HCT116 (cell line): ENCODE measurements around the gene LYL1.

Source experiments
- CEBPB ChIP-seq: IDR thresholded peaks from 2 replicates; pipeline ENCODE4 v1.6.1; 2012; ENCODE audit warnings: low read depth
- ELF1 ChIP-seq: IDR thresholded peaks from 2 replicates; pipeline ENCODE4 v1.6.1; 2012; ENCODE audit warnings: low read depth, borderline replicate concordance
- EZH2 ChIP-seq: fragments of 200-600 bp; sonication (generic); IDR thresholded peaks from 2 replicates; pipeline ENCODE4 v1.6.1; 2017; ENCODE audit warnings: antibody characterized with exemption, mixed run types
- JUND ChIP-seq: IDR thresholded peaks from 2 replicates; pipeline ENCODE4 v1.6.1; 2012
- POLR2A ChIP-seq: IDR thresholded peaks from 2 replicates; pipeline ENCODE4 v1.7.0; 2011; ENCODE audit warnings: borderline replicate concordance; ENCODE audit not compliant: insufficient read depth, insufficient read length; ENCODE audit errors: extremely low read depth
- POLR2AphosphoS5 ChIP-seq: IDR thresholded peaks from 2 replicates; pipeline ENCODE4 v1.6.1; 2011; ENCODE audit warnings: mild to moderate bottlenecking, low read depth, low read length, moderate library complexity
- RAD21 ChIP-seq: IDR thresholded peaks from 2 replicates; pipeline ENCODE4 v1.6.1; 2012; ENCODE audit warnings: low read depth, mild to moderate bottlenecking
- REST ChIP-seq: IDR thresholded peaks from 2 replicates; pipeline ENCODE4 v1.6.1; 2012; ENCODE audit warnings: low read depth
- SIN3A ChIP-seq: IDR thresholded peaks from 2 replicates; pipeline ENCODE4 v1.6.1; 2012; ENCODE audit warnings: low read depth
- ZFX ChIP-seq: fragments of 450-650 bp; IDR thresholded peaks from 2 replicates; pipeline ENCODE4 v1.6.1; 2017
- ZNF274 ChIP-seq: fragments of 200-500 bp; sonication (Bioruptor generic); IDR thresholded peaks from 2 replicates; pipeline ENCODE4 v1.6.1; 2014; ENCODE audit warnings: mild to moderate bottlenecking, low read depth, low read length, inconsistent platforms
- TF ChIP-seq, protein P1 (sequence below), 3 experiments: fragments of 200-600 bp in 1 of 3; sonication (generic) in 1 of 3; IDR thresholded peaks in 2 of 3; conservative IDR thresholded peaks in 1 of 3; 2 replicates each; pipeline ENCODE4 v1.5.1; 2012 to 2017; ENCODE audit warnings: low read depth in 2 of 3, low read length in 2 of 3, antibody characterized with exemption in 1 of 3, borderline replicate concordance in 1 of 3, control low read depth in 1 of 3, mild to moderate bottlenecking in 1 of 3, mixed read lengths in 1 of 3, mixed run types in 1 of 3, moderate library complexity in 1 of 3; ENCODE audit not compliant: insufficient read depth in 1 of 3
- TF ChIP-seq, protein P2 (sequence below): IDR thresholded peaks from 2 replicates; pipeline ENCODE4 v1.6.1; 2012

DNA sequence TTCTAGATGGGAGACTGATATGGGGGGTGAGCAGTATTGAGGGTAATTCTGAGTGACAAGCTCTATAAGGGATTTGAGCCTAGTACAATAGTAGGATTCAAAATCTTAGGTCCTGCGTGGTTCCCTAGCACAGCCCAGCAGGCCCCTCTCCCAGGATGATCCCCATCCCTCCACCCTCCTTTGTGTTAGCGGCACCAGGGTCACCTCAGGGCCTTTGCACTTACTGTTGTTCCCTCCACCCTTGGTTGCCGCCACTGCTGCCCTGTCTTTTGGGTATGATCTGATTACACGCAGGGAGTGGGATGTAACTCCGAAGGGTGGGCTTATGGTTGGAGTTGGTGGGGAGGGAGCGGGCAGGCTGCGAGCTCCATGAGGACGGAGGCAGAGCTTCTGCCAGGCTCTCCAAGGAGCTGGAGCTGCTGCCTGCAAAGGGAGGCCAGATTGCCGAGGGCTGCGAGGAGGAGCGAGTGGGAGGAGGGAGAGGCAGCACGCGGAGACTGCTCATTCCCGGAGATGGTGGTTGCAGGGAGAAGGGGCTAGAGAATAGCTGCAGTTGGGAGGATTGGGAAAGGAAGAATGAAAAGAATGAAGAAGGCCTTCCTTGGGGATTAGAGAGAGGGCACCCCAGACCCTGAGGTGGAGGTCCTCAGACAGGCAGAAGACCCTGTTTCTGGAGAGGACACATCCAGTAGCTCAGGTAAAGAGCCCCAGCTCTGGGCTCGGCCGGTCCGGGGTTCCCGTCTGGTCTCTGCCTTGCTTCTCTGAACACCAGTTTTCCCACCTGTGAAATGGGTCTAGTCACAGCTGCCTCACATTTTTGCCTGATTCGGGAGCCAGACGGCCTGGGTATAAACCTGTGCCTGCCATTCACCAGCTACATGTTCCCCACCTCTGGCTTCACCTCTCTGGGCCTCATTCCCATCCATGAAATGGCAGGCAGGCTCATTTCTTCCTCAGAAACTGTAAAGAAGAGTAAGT, 20.6 kb upstream of the LYL1 start:
- TF ChIP-seq POLR2A (no peak), EZH2 (no peak), SIN3A (no peak), ZNF274 (no peak), POLR2AphosphoS5 (no peak), ZFX (no peak), REST (no peak), JUND (no peak), CEBPB (no peak), RAD21 (no peak), ELF1 (no peak)
- TF ChIP-seq, protein P1, sequence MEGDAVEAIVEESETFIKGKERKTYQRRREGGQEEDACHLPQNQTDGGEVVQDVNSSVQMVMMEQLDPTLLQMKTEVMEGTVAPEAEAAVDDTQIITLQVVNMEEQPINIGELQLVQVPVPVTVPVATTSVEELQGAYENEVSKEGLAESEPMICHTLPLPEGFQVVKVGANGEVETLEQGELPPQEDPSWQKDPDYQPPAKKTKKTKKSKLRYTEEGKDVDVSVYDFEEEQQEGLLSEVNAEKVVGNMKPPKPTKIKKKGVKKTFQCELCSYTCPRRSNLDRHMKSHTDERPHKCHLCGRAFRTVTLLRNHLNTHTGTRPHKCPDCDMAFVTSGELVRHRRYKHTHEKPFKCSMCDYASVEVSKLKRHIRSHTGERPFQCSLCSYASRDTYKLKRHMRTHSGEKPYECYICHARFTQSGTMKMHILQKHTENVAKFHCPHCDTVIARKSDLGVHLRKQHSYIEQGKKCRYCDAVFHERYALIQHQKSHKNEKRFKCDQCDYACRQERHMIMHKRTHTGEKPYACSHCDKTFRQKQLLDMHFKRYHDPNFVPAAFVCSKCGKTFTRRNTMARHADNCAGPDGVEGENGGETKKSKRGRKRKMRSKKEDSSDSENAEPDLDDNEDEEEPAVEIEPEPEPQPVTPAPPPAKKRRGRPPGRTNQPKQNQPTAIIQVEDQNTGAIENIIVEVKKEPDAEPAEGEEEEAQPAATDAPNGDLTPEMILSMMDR (IDR thresholded peaks at IDR 0.05 in 2 of 3, conservative IDR thresholded peaks at IDR 0.05 in 1 of 3; ENCODE audit: borderline replicate concordance in 1 of 3, insufficient read depth in 1 of 3, low read depth in 2 of 3, low read length in 2 of 3), result no peak
- TF ChIP-seq, protein P2, sequence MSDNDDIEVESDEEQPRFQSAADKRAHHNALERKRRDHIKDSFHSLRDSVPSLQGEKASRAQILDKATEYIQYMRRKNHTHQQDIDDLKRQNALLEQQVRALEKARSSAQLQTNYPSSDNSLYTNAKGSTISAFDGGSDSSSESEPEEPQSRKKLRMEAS, result no peak
